DOHH2 (cell line): ENCODE measurements around the gene DCST2.
A peak's percentile ranks its signal among the peaks of the same experiment; 100 is the strongest.

ENCODE experiments used
- H3F3A ChIP-seq: fragments of 200-600 bp; sonication (generic), shearing (Covaris generic); 2 replicates; pipeline ENCODE4 v1.6.0; 2016; ENCODE audit warnings: antibody characterized with exemption, mild to moderate bottlenecking; ENCODE audit not compliant: control insufficient read depth, insufficient read depth
- H3K27ac ChIP-seq: fragments of 200-600 bp; sonication (generic); 2 replicates; pipeline ENCODE4 v1.5.1; 2014; ENCODE audit warnings: low read depth, mild to moderate bottlenecking, low read length, moderate library complexity
- H3K27me3 ChIP-seq: fragments of 200-600 bp; sonication (generic); 2 replicates; pipeline ENCODE4 v1.6.1; 2014; ENCODE audit warnings: mild to moderate bottlenecking, low read length, mixed read lengths; ENCODE audit not compliant: control insufficient read depth
- H3K36me3 ChIP-seq: fragments of 200-600 bp; sonication (generic); 2 replicates; pipeline ENCODE4 v1.6.1; 2014; ENCODE audit warnings: mild to moderate bottlenecking, low read length, moderate library complexity, mixed read lengths; ENCODE audit not compliant: control insufficient read depth
- H3K4me1 ChIP-seq: fragments of 200-600 bp; sonication (generic); 2 replicates; pipeline ENCODE4 v1.6.1; 2014; ENCODE audit warnings: mild to moderate bottlenecking, low read length, mixed read lengths; ENCODE audit not compliant: control insufficient read depth
- H3K4me2 ChIP-seq: fragments of 200-600 bp; sonication (generic); 2 replicates; pipeline ENCODE4 v1.6.0; 2014; ENCODE audit warnings: mild to moderate bottlenecking, low read length, moderate library complexity
- H3K4me3 ChIP-seq: fragments of 200-600 bp; sonication (generic); 2 replicates; pipeline ENCODE4 v1.5.1; 2014; ENCODE audit warnings: mild to moderate bottlenecking, low read length, mixed read lengths
- H3K79me2 ChIP-seq: fragments of 200-600 bp; sonication (generic); 2 replicates; pipeline ENCODE4 v1.6.1; 2014; ENCODE audit warnings: mild to moderate bottlenecking, low read length, mixed read lengths; ENCODE audit not compliant: control insufficient read depth
- H3K9me2 ChIP-seq: fragments of 200-600 bp; sonication (generic); replicated peaks from 2 replicates; pipeline ENCODE4 v1.6.1; 2014; ENCODE audit warnings: mild to moderate bottlenecking, low read length, mixed read lengths; ENCODE audit not compliant: control insufficient read depth
- H3K9me3 ChIP-seq: fragments of 200-600 bp; sonication (generic); 2 replicates; pipeline ENCODE4 v1.6.1; 2014; ENCODE audit warnings: antibody characterized with exemption, low read length, mixed read lengths; ENCODE audit not compliant: control insufficient read depth, insufficient read depth
- H4K20me1 ChIP-seq: fragments of 200-600 bp; sonication (generic); 2 replicates; pipeline ENCODE4 v1.6.0; 2014; ENCODE audit warnings: low read depth, mild to moderate bottlenecking, antibody characterized with exemption, low read length, moderate library complexity; ENCODE audit not compliant: control insufficient read depth, insufficient read depth
- CTCF ChIP-seq: fragments of 200-600 bp; sonication (generic); IDR thresholded peaks from one replicate; pipeline ENCODE4 v1.5.1; 2014; ENCODE audit warnings: antibody characterized with exemption, mild to moderate bottlenecking, low read depth, low read length; ENCODE audit not compliant: poor library complexity, severe bottlenecking
- EZH2phosphoT487 ChIP-seq: fragments of 200-600 bp; sonication (generic); IDR thresholded peaks from 2 replicates; pipeline ENCODE4 v1.6.1; 2017; ENCODE audit warnings: borderline replicate concordance, mild to moderate bottlenecking, antibody characterized with exemption, low read length, moderate library complexity, mixed read lengths

Gene DCST2

GRCh38 chr1:155071701-155072100 lies 38.1 kb upstream of the DCST2 start:
- Histone ChIP-seq H3K4me3 (peak overlapping the region; percentile 68), H3K4me1 (peaks cover 79% of the 10 kb centered on the region), H3K4me2 (peak overlapping the region; percentile 84), H3K79me2 (peaks cover 3% of the 10 kb centered on the region; the same call in 1 of the 2 replicates), H3K36me3 (peaks cover 28% of the 10 kb centered on the region), H3K9me2 (no peaks in the 10 kb centered on the region), H4K20me1 (no peaks in the 10 kb centered on the region), H3K9me3 (no peaks in the 10 kb centered on the region), H3F3A (peaks cover 16% of the 10 kb centered on the region), H3K27ac (peak overlapping the region; percentile 28; the same call in 1 of the 2 replicates), H3K27me3 (no peaks in the 10 kb centered on the region)
- TF ChIP-seq EZH2phosphoT487 (no peak), CTCF (no peak)

DNA sequence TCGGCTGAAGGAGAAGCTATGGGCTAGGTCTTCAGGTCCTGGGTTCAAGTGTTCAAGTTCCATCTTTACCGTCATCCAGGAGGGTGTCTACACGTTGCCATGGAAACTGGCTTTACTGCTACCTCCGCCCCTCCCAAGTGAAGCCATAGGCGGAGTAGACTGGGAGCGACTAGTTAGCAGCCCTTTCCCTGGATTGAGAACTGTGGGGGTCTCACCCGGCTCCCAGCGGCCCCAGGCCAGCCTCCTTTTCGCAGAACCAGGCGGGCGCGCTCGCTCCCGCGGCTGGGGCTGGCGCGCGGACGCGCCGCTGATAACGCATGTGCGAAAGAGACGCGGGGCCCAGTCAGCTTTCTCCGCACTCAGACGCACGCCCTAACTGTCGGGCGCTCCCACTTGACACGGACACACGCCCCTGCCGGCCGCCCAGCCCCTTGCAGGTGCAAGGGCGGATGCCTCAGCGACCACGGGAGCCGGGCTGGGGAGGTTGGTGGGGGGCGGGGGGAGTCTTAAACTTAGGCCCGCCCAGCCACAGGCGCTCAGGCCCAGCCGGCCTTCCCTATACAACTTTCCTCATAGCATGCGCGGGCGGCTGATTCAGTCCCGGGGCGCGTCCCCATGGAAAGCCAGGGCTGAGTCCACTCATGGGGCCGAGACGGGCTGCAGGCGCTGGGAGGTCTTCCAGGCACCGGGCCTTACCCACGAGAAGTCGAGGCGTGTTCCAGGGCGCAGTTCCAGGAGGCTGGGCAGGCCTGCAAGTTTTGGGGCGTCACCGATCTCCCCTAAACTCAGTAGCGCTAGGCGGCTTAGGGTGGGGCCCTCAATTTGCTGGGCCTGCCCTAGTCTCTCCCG lies 37.4 kb upstream of the DCST2 start:
- H3K27me3 ChIP-seq, result no peaks in the 10 kb centered on the region
- H3K4me1 ChIP-seq, result peaks cover 75% of the 10 kb centered on the region

GRCh38 chr1:155070158-155070621 lies 36.6 kb upstream of the DCST2 start:
- H3K27ac ChIP-seq, result no peak overlapping the region
- TF ChIP-seq EZH2phosphoT487 (no peak), CTCF (no peak)
- no peaks in the 10 kb centered on the region for H3K9me3 ChIP-seq
- peaks cover 70% of the 10 kb centered on the region for H3K4me1 ChIP-seq
- H3K79me2 ChIP-seq, result peaks cover 3% of the 10 kb centered on the region
- H3F3A ChIP-seq, result peaks cover 16% of the 10 kb centered on the region
- peak overlapping the region; percentile 84 for H3K4me2 ChIP-seq
- H4K20me1 ChIP-seq, result no peaks in the 10 kb centered on the region
- H3K4me3 ChIP-seq, result peak overlapping the region; percentile 68
- H3K9me2 ChIP-seq, result no peaks in the 10 kb centered on the region
- H3K36me3 ChIP-seq, result peaks cover 33% of the 10 kb centered on the region
- H3K27me3 ChIP-seq, result no peaks in the 10 kb centered on the region

More for the DNA sequence above, 37.4 kb upstream of the DCST2 start:
- Histone ChIP-seq H3K79me2 (peaks cover 3% of the 10 kb centered on the region; the same call in 1 of the 2 replicates), H4K20me1 (no peaks in the 10 kb centered on the region), H3K27ac (peak overlapping the region; percentile 28; the same call in 1 of the 2 replicates), H3K9me2 (no peaks in the 10 kb centered on the region), H3K4me2 (peak overlapping the region; percentile 84), H3K36me3 (peaks cover 33% of the 10 kb centered on the region), H3F3A (peaks cover 16% of the 10 kb centered on the region), H3K4me3 (peak overlapping the region; percentile 68), H3K9me3 (no peaks in the 10 kb centered on the region)
- no peak for TF ChIP-seq EZH2phosphoT487
- peak; percentile 54 for TF ChIP-seq CTCF
